MM.1S (cell line): ENCODE data around the gene SMPDL3B.

Experiments
- CTCF ChIP-seq: fragments of 300-600 bp; sonication (generic); IDR thresholded peaks from 2 replicates; pipeline ENCODE4 v1.5.1; 2016; ENCODE audit warnings: antibody characterized with exemption, low read length, mixed read lengths
- EZH2 ChIP-seq: fragments of 300-600 bp; sonication (generic); optimal IDR thresholded peaks from 2 replicates; pipeline ENCODE3; 2017; ENCODE audit warnings: low read depth, mild to moderate bottlenecking, antibody characterized with exemption, low read length, mixed read lengths

- no peak for TF ChIP-seq CTCF
- TF ChIP-seq EZH2 = no peak
These were observed 17.3 kb downstream of the SMPDL3B start for GRCh38 chr1:27952147-27952546.
